Activated CD4-positive, alpha-beta T cell treated with anti-CD3 and anti-CD28 coated beads, Interleukin-2, amount 10 ng/mL, durations not matched to agents 7 days and 5 days (primary cell): ENCODE measurements around the gene ERV3-1. TPM values are rescaled to one million over a fixed set of nuclear protein-coding genes. Genes with fewer than 3 reads are reported as not detected.
"Not testable (repeated sequence)": the region's sequence is repeated elsewhere in the genome, so short reads cannot be mapped to it uniquely, and the experiment has no call there.

ENCODE experiments used
- CTCF ChIA-PET: fragments of 350-600 bp; sonication (Branson Sonifier 250); formaldehyde crosslinking; loops from one replicate; lab custom pipeline; 2021; ENCODE audit warnings: antibody characterized with exemption; lab: Charles Lee
- POLR2A ChIA-PET: fragments of 350-600 bp; sonication (Branson Sonifier 250); formaldehyde crosslinking; loops from one replicate; lab custom pipeline; 2021; ENCODE audit warnings: antibody characterized with exemption; lab: Charles Lee
- DNase-seq: peaks from one replicate; pipeline ENCODE4 v3.0.0-alpha.2; 2020
- H3K27ac Mint-ChIP-seq: one replicate; pipeline ENCODE4 v1.8.0; 2021; ENCODE audit warnings: mild to moderate bottlenecking, moderate library complexity, mixed read lengths
- H3K27me3 Mint-ChIP-seq: one replicate; pipeline ENCODE4 v1.8.0; 2021; ENCODE audit warnings: mixed read lengths
- H3K36me3 Mint-ChIP-seq: one replicate; pipeline ENCODE4 v1.8.0; 2021; ENCODE audit warnings: low read depth, mixed read lengths
- H3K4me1 Mint-ChIP-seq: one replicate; pipeline ENCODE4 v1.8.0; 2021; ENCODE audit warnings: mixed read lengths
- H3K4me3 Mint-ChIP-seq: one replicate; pipeline ENCODE4 v1.8.0; 2021; ENCODE audit warnings: mild to moderate bottlenecking, moderate library complexity, mixed read lengths
- H3K9me3 Mint-ChIP-seq: one replicate; pipeline ENCODE4 v1.8.0; 2021; ENCODE audit warnings: mixed read lengths
- total RNA-seq, 2 experiments: library from RNA; stranded (reverse); gene quantifications; one replicate each; pipeline ENCODE4 v1.2.3, GENCODE V29; 2021

ERV3-1 gene
- total RNA-seq, 2 experiments from 2014 or later: 10.3 to 11.9 TPM

- Mint-ChIP-seq H3K36me3 (peaks cover 48% of the 10 kb centered on the region), H3K27me3 (no peaks in the 10 kb centered on the region), H3K9me3 (peaks cover 57% of the 10 kb centered on the region), H3K4me3 (no peak overlapping the region), H3K4me1 (peaks cover 1% of the 10 kb centered on the region), H3K27ac (no peak overlapping the region)
- no peak for DNase-seq
- POLR2A ChIA-PET: no interaction called here
- CTCF ChIA-PET: no interaction called here
Measured at GRCh38 chr7:64997164-64997908, 9.2 kb downstream of the ERV3-1 start.

- peaks cover 46% of the 10 kb centered on the region for H3K36me3 Mint-ChIP-seq
- CTCF ChIA-PET: no interaction called here
Measured at GRCh38 chr7:64996305-64996704, 10.2 kb downstream of the ERV3-1 start.

GRCh38 chr7:64993901-64994300 lies 12.6 kb downstream of the ERV3-1 start:
- no peak for DNase-seq
- H3K36me3 Mint-ChIP-seq: peaks cover 32% of the 10 kb centered on the region
- ChIA-PET CTCF (interaction anchor here (1.5 to 1.7 kb wide), 2 partner anchors 12 to 32 kb away, joined by 5 to 9 read pairs; partner anchors contain the start of gene ERV3-1), POLR2A (no interaction called here)
- no peaks in the 10 kb centered on the region for H3K27me3 Mint-ChIP-seq
- H3K4me3 Mint-ChIP-seq: no peak overlapping the region
- H3K27ac Mint-ChIP-seq: no peak overlapping the region
- H3K9me3 Mint-ChIP-seq: peaks cover 63% of the 10 kb centered on the region
- no peaks in the 10 kb centered on the region for H3K4me1 Mint-ChIP-seq

More at GRCh38 chr7:64996305-64996704, 10.2 kb downstream of the ERV3-1 start:
- Mint-ChIP-seq H3K4me1 (no peaks in the 10 kb centered on the region), H3K4me3 (no peak overlapping the region), H3K27me3 (no peaks in the 10 kb centered on the region), H3K9me3 (peaks cover 60% of the 10 kb centered on the region), H3K27ac (no peak overlapping the region)
- POLR2A ChIA-PET: no interaction called here
- no peak for DNase-seq

GRCh38 chr7:64992971-64993370 lies 13.5 kb downstream of the ERV3-1 start:
- ChIA-PET CTCF (no interaction called here), POLR2A (no interaction called here)
- H3K27me3 Mint-ChIP-seq: no peaks in the 10 kb centered on the region
- H3K9me3 Mint-ChIP-seq: peaks cover 66% of the 10 kb centered on the region
- no peak overlapping the region for H3K4me3 Mint-ChIP-seq
- no peak for DNase-seq
- no peak overlapping the region for H3K27ac Mint-ChIP-seq
- peaks cover 32% of the 10 kb centered on the region for H3K36me3 Mint-ChIP-seq
- H3K4me1 Mint-ChIP-seq: no peaks in the 10 kb centered on the region

- Mint-ChIP-seq H3K36me3 (peaks cover 46% of the 10 kb centered on the region), H3K4me3 (no peak within 1 kb of the TSS), H3K27ac (no peak within 1 kb of the TSS), H3K4me1 (no peaks in the 10 kb centered on the region), H3K9me3 (peaks cover 64% of the 10 kb centered on the region), H3K27me3 (no peaks in the 10 kb centered on the region)
- ChIA-PET POLR2A (no interaction called here), CTCF (no interaction called here)
- no peak for DNase-seq
Measured at GRCh38 chr7:64990936-64991335, 15.6 kb downstream of the ERV3-1 start, which contains the start of gene ZNF117. TSS of gene ZNF117 (minus strand) at chr7:64991036.

- H3K36me3 Mint-ChIP-seq: peaks cover 46% of the 10 kb centered on the region
- peaks cover 66% of the 10 kb centered on the region for H3K9me3 Mint-ChIP-seq
Measured at GRCh38 chr7:64990216-64990615, 16.3 kb downstream of the ERV3-1 start.

GRCh38 chr7:64978497-64979203 lies 27.8 kb downstream of the ERV3-1 start:
- H3K4me3 Mint-ChIP-seq: no peak overlapping the region
- ChIA-PET CTCF (interaction anchor here (0.5 kb wide), 1 partner anchor 59 kb away, joined by 3 read pairs; no protein-coding TSS in a partner anchor), POLR2A (no interaction called here)
- H3K4me1 Mint-ChIP-seq: no peaks in the 10 kb centered on the region
- no peak overlapping the region for H3K27ac Mint-ChIP-seq
- DNase-seq: no peak
- H3K9me3 Mint-ChIP-seq: peaks cover 60% of the 10 kb centered on the region
- peaks cover 49% of the 10 kb centered on the region for H3K36me3 Mint-ChIP-seq
- H3K27me3 Mint-ChIP-seq: no peaks in the 10 kb centered on the region

More at GRCh38 chr7:64990216-64990615, 16.3 kb downstream of the ERV3-1 start:
- H3K4me1 Mint-ChIP-seq: no peaks in the 10 kb centered on the region
- no peak overlapping the region for H3K27ac Mint-ChIP-seq
- no peak overlapping the region for H3K4me3 Mint-ChIP-seq
- ChIA-PET CTCF (no interaction called here), POLR2A (no interaction called here)
- DNase-seq: no peak
- no peaks in the 10 kb centered on the region for H3K27me3 Mint-ChIP-seq

GRCh38 chr7:64965594-64965993 lies 40.9 kb downstream of the ERV3-1 start:
- CTCF ChIA-PET: no interaction called here
- no peak for DNase-seq
- peaks cover 16% of the 10 kb centered on the region for H3K9me3 Mint-ChIP-seq
- no peaks in the 10 kb centered on the region for H3K36me3 Mint-ChIP-seq
- no peaks in the 10 kb centered on the region for H3K27me3 Mint-ChIP-seq
- POLR2A ChIA-PET: no interaction called here
- H3K4me1 Mint-ChIP-seq: no peaks in the 10 kb centered on the region
- no peak overlapping the region for H3K27ac Mint-ChIP-seq
- H3K4me3 Mint-ChIP-seq: no peak overlapping the region

- Mint-ChIP-seq H3K27ac (no peak overlapping the region), H3K9me3 (peaks cover 6% of the 10 kb centered on the region), H3K4me1 (no peaks in the 10 kb centered on the region), H3K4me3 (no peak overlapping the region), H3K27me3 (no peaks in the 10 kb centered on the region), H3K36me3 (no peaks in the 10 kb centered on the region)
- POLR2A ChIA-PET: no interaction called here
- DNase-seq: no peak
- CTCF ChIA-PET: no interaction called here
Measured at GRCh38 chr7:64959072-64959747, 47.3 kb downstream of the ERV3-1 start.

GRCh38 chr7:64951250-64951848 lies 55.1 kb downstream of the ERV3-1 start:
- Mint-ChIP-seq H3K27me3 (peaks cover 26% of the 10 kb centered on the region), H3K36me3 (no peaks in the 10 kb centered on the region), H3K9me3 (no peaks in the 10 kb centered on the region), H3K27ac (no peak overlapping the region), H3K4me1 (no peaks in the 10 kb centered on the region), H3K4me3 (no peak overlapping the region)
- ChIA-PET POLR2A (no interaction called here), CTCF (interaction anchor here (0.6 to 1.3 kb wide), 4 partner anchors 10 to 401 kb away, joined by 3 to 4 read pairs (median 3); no protein-coding TSS in a partner anchor)
- DNase-seq: peak; percentile 30

- DNase-seq, H3K4me1 Mint-ChIP-seq, H3K4me3 Mint-ChIP-seq, H3K27ac Mint-ChIP-seq, H3K36me3 Mint-ChIP-seq, H3K9me3 Mint-ChIP-seq, POLR2A ChIA-PET: not testable (repeated sequence)
- H3K27me3 Mint-ChIP-seq: peaks cover 33% of the 10 kb centered on the region
- CTCF ChIA-PET: interaction anchor here (1.0 to 1.3 kb wide), 2 partner anchors 65 to 266 kb away, joined by 3 read pairs; no protein-coding TSS in a partner anchor
Measured at GRCh38 chr7:64950673-64951072, 55.8 kb downstream of the ERV3-1 start.

- H3K4me1 Mint-ChIP-seq, H3K36me3 Mint-ChIP-seq, H3K4me3 Mint-ChIP-seq, H3K27ac Mint-ChIP-seq, CTCF ChIA-PET, POLR2A ChIA-PET, DNase-seq, H3K9me3 Mint-ChIP-seq: not testable (repeated sequence)
- H3K27me3 Mint-ChIP-seq: peaks cover 36% of the 10 kb centered on the region
Measured at GRCh38 chr7:64948774-64949173, 57.7 kb downstream of the ERV3-1 start.
